GM18507 (cell line): ENCODE results near the gene LRRC3.

Experiments
- DNase-seq: peaks from one replicate; pipeline ENCODE4 v3.0.0; 2011; ENCODE audit warnings: low read depth; ENCODE audit not compliant: insufficient read length; ENCODE audit errors: extremely low spot score
- FAIRE-seq: peaks from 2 replicates; lab custom pipeline; 2011; peaks lifted over from hg19 to GRCh38; lab: Jason Lieb, UNC

LRRC3 gene

DNA sequence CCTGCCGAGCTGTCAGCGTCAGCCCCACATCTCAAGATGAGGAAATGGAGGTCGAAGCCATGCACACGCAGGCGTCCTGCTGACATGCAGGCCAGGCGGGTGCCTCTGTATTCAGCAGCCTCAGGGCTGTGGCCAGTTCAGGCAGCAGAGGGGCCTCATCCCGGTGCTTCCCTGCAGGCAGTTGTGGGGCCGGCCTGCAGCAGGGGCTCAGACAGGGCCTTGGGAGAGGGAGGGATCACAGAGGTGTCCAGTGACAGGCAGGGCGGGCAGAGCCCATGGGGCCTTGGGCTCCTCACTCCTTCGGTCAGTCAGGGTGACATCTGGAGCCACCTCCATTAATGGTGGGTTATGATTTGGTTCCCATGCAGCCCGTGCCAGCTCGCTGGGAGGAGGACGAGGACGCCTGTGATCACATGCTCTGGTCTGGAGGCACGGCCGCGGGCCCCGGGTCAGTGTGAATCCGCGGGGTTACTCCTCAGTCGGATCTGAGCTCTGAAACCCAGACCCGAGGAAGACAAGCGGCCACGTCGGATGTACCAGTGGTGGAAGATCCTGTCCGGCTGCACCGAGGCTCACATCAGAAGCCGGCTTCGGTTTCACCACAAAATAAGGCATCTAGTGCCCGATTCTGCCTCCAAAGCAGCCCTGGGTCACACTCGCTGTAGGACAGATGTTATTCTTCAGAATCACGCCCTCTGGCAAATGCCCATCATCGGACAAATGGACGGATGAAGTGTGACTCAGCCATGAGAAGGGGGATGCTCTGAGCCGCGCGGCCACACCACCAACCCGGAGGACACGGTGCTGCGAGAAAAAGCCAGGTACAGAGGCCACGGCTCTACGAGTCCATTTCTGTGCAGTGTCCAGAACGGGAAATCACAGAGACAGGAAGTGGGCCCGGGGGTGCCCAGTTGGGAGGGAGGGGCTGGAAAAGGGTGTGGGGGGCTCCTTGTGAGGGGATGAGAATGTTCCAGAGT, 51.3 kb downstream of the LRRC3 start:
- DNase-seq (no peak), FAIRE-seq (no peak)

DNA sequence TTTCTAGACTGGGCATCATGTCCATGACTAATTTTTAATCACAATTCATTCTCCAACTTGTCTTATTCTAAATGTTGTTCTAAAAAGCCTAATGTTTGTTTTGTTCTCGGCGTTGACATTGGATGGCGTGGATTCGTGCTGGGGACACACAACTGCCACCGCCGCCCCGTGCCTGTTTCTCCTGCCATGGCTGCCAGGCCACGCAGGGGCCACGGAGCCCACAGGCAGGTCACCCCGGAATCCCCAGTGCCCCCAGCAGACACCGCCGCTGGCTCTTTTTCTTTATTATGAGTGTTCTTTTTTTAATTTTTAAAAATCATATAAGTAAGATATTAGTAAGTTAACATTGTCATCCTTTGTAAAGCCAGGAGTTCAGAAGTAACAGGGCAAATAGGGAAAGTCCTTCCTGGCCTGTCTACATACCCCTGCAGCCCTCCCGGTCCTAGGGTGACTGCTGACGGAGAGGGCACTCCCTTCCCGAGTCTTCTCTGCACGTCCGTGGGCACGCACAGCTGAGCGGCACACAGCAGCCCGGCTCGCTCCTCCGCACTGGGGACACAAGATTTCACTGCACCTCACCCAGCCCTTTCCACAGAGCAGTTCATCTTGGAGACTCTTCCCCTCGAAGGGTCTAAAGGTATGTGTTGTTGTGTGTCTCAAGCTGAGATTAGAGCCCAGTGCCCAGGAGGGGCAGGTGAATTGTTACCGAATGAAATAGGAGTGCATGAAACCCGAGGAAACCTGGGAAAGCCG, 52.5 kb downstream of the LRRC3 start:
- FAIRE-seq (no peak), DNase-seq (no peak)

DNA sequence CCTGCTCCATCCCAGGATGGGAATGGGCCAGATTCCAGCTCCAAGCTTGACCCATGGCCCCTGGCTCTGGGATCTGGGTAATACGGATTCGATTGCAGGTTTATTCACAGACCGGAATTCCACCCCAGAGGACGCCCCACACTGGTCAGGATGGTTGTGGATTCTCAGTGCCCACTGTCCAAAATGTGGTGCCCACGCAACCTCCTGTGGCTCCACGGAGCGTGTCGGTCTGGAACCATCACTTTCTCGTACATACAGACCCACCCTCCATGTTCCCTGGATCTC, 53.1 kb downstream of the LRRC3 start:
- no peak for FAIRE-seq
- DNase-seq: no peak

DNA sequence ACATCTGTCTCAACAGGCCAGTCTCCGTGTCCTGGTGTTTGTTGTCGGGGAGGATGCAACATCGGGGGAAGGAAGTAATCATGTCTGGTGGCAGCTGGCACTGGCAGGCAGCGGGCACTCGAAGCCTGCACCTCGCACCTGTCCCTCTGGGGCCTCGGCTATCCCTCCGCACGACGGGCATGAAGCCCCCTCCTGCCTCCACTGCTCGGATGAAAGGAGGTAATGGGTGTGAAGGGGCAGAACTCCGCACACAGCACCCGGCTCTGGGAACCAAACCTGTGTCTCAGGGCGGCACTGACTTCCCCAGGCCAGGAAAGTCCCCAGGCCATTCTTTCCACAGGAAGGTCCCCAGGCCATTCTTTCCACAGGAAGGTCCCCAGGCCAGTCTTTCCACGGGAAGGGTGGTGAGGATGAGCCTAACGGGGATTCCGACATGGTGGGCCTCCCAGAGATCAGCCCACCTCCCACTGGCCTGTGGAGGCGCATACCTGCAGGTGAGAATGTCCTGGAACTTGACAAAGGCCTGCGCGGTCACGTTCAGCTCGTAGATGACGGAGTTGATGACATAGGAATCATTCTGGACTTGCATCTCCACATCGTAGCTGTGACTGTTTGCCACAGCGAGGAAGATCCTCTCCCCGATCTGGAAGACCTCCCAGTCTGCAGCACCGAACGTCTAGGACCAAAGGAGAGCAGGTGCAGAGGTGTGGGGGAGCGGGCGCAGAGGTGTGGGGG, 53.6 kb downstream of the LRRC3 start:
- FAIRE-seq (no peak), DNase-seq (no peak)

DNA sequence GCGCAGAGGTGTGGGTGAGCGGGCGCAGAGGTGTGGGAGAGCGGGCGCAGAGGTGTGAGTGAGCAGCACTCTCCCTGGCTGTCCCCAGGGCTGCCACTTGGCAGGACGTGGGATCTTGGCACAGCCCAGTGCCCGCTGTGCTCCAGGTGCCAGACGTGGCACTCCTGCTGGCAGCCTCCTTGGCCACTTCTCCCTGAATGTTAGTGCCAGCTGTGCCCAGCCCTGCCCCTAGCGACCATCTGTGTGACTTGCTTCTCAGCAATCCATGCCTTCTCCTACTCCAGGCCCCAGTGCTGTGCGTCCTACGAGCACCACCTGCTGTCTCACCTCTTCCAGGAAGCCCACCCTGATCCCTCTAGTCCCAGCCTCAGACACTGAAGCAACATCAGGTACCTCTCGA, 54.2 kb downstream of the LRRC3 start:
- DNase-seq (no peak), FAIRE-seq (no peak)

DNA sequence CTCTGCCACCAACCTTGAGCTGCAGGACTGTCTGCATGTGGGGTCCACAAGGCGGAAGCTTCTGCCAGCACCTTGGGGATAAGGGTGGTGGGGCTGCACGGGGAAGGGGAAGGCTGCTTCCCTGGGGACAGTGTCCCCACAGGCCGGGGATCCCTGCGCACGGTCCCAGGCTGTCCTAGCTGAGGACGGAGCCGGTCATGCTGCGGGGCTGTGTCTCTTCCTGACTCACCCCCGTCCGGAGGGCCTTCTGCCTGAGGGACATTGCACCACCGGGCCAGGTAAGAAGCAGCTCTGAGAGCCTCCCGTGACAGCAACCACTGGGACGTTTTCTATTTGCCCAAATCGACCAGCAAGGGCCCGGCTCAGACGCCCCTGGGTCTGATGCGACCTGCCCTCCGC, 54.8 kb downstream of the LRRC3 start:
- no peak for FAIRE-seq
- DNase-seq: no peak

DNA sequence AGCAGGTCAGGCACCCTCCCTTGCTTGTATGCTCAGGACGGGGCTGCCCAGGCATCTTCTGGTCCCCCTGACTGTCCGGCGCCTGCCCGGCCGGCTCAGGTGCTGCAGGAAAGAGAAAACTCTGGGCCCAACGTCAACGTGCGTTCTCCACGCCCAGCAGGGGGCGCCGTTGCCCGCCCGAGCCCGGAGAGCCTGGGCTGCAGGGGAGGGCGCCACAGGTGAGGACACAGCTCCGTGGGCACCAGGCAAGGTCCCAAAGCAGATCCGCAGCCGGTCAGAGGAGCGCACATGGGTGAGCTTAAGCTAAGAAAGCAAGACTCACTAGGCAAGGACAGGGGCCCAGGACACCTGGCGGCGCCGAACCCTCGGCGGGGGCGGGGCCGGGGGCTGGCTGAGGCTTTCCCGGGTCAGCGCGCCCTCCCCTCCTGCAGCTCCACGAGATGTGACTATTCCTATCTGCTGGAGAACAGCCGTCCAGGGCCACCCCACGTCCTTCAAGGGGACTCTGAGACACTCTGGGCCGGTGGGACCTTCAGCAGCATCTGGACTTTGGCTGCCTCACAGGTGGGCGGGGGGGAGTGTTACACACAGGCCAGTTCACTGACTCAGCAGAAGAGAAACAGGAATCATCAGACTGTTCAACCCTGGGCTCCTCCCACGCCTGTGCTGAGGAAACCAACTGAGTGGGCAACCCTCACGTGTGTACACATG, 55.4 kb downstream of the LRRC3 start:
- FAIRE-seq (peak; percentile 52), DNase-seq (peak; percentile 62)

DNA sequence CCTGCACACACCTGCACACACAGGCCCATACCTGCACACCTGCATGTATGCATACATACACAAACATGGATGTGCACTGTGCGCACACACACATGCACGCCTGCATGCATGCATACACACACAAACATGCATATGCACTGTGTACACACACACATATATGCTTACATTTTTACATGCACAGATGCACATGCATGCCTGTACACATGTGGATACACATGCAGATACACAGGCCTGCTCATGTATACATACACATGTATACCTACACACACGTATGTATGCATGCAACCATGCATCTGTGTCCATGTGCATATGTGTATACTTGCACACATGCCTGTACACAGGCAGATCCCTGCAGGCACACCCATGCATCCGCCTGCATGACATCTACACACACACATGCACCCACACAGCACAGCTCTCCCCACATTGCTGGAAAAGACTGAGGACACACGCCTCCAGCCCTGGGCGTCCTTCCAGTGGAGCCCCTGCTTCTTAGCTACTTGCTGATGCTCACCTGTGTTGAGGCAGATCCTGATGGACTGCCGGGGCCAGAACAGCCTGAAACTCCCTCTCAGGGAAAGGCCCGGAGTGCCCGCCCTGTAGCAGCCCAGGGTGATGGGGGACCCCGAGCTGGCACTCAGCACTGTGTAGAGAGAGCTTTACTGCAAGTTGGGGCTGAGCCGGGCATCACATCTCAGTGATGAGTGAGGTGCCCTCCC, 56.1 kb downstream of the LRRC3 start:
- DNase-seq (no peak), FAIRE-seq (no peak)
